ENCODE results near the gene OR2T27.
"Not testable (repeated sequence)": the region's sequence is repeated elsewhere in the genome, so short reads cannot be mapped to it uniquely, and the experiment has no call there.

OR2T27 gene

DNA sequence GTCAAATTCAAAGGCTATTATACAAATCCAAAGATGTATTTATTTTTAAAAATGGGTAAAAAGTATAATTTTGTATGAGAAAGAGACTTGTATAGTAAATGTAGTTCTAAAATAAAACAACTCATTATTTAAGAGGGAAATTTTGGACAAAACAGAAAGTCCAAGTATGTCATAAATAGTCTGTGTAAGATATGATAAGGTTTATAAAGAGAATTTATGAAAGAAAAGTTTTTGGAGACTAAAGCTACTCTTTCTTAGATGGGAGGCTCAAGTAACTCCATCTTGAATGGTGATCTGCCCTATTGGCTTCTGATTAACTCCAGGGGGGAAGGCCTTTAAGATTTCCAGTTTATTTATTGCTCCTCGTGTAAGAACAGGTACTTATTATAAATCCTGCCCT, 14.7 kb upstream of the OR2T27 start:
- no peak overlapping the region for H3K4me3 ChIP-seq (ENCODE audit: low read depth, low read length)
- TF ChIP-seq, protein P1, sequence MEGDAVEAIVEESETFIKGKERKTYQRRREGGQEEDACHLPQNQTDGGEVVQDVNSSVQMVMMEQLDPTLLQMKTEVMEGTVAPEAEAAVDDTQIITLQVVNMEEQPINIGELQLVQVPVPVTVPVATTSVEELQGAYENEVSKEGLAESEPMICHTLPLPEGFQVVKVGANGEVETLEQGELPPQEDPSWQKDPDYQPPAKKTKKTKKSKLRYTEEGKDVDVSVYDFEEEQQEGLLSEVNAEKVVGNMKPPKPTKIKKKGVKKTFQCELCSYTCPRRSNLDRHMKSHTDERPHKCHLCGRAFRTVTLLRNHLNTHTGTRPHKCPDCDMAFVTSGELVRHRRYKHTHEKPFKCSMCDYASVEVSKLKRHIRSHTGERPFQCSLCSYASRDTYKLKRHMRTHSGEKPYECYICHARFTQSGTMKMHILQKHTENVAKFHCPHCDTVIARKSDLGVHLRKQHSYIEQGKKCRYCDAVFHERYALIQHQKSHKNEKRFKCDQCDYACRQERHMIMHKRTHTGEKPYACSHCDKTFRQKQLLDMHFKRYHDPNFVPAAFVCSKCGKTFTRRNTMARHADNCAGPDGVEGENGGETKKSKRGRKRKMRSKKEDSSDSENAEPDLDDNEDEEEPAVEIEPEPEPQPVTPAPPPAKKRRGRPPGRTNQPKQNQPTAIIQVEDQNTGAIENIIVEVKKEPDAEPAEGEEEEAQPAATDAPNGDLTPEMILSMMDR (IDR thresholded peaks at IDR 0.05; ENCODE audit: insufficient read depth, low read depth, low read length, missing control alignments): no peak
- no peak for DNase-seq (ENCODE audit: low read depth)

DNA sequence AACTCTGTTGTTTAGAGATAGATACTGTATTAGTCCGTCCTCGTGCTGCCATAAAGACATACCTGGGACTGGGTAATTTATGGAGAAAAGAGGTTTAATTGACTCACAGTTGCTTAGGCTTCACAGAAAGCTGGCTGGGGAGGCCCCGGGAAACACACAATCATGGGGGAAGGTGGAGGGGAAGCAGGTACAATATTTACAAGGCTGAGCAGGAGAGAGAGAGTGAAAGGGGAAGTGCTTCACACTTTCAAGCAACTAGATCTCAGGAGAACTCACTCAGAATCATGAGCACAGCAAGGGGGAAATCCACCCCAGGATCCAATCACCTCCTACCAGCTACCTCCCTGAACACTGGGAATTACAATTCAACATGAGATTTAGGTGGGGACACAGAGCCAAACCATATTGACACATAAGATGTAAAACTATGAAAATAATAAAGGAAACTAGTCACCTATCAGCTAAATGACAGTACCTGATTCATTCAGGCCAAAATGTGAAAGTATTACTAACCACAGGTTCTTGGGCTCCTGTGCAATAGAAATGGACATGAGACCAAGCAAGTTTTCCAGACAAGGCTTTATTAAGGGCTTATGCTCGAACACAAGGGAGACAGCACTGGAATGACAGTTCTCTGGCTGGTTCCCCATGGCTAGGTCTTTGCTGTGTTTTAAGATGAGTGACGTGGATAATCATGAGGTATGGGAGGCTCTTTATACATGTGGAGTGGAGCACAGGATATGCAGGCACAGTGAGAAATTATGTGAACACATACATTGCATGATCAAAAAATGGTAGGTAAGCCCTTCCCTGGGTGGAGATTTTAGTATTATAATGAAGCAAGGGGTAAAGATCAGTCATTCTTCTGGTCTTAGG, 8.4 kb upstream of the OR2T27 start:
- H3K4me3 ChIP-seq (ENCODE audit: low read depth, low read length): not testable (repeated sequence)
- peak; percentile 41 for DNase-seq (ENCODE audit: low read depth)

DNA sequence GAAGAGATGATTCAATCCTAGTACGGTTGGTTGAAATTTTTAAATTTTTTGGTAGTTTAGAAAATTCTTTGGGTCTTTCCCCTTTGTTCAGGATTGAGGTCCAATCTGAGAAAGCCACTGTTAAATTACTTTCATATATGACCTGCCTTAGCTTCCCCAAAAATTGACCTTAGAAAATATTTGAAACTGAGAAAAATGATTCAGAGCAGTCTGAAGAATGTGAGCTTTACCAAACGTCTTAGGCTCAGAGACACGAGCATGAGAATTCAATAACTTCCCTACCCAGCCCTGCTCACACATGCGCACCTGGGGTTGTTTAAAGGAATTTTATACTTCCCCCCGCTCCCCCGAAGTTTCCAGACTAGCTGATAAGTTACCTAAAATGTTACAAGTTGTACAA, 1.5 kb upstream of the OR2T27 start:
- H3K4me3 ChIP-seq (ENCODE audit: low read depth, low read length): not testable (repeated sequence)
- DNase-seq (ENCODE audit: low read depth): peak; percentile 18

DNA sequence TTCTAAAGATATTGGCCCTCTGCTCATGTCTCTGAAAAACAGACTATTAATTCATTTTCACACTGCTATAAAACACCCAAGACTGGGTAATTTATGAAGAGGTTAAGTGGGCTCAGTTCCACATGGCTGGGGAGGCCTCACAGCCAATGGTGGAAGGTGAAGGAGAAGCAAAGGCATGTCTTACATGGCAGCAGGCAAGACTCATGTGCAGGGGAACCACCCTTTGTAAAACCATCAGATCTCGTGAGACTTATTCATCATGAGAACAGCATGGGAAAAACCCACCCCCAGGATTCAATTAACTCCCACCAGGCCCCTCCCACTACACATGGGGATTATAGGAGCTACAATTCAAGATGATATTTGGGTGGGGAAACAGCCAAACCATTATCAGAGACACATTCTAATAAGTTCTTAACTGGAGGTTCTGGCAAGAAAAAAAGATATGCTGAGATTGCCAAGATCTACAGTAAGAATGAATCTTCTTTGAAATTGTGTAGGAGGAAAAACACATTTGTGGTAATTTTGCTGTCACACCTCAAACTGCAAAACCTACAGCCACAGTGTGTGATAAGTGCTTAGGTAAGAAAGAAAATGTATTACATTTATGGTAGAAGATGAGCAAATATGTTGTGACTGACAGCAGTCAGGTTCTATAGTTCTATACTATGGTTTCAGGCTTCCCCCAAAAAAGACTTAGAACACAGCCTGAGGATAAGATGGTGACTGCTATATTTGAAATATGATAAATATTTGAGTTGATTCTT, 6.4 kb downstream of the OR2T27 start:
- DNase-seq (ENCODE audit: low read depth); H3K4me3 ChIP-seq (ENCODE audit: low read depth, low read length): not testable (repeated sequence)

DNA sequence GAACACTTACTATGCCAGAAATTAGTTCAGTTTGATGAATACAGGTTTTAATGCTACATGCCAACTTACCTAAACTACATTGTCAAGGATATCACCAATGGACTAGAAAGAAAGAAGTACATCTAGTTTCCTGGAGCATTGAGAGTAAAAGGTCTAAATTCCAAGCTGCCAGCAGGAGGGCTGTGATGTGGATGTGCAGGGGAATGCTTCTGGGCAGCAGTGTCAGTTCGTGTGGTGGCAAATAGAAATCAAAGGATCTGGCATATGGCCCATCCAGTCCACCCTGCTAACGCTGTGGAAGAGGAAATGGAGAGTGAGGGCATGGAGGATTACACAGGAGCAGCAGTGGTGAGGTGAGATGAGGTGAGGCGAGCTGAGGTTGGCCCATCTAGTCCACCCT, 10.2 kb downstream of the OR2T27 start, which contains the start of gene OR2T35:
Gene OR2T35, minus strand, starts transcription at position 101 of the 400 bp plus-strand sequence. CDS start 6,020 bp downstream, outside the sequence.
- H3K4me3 ChIP-seq (ENCODE audit: low read depth, low read length); DNase-seq (ENCODE audit: low read depth): not testable (repeated sequence)

DNA sequence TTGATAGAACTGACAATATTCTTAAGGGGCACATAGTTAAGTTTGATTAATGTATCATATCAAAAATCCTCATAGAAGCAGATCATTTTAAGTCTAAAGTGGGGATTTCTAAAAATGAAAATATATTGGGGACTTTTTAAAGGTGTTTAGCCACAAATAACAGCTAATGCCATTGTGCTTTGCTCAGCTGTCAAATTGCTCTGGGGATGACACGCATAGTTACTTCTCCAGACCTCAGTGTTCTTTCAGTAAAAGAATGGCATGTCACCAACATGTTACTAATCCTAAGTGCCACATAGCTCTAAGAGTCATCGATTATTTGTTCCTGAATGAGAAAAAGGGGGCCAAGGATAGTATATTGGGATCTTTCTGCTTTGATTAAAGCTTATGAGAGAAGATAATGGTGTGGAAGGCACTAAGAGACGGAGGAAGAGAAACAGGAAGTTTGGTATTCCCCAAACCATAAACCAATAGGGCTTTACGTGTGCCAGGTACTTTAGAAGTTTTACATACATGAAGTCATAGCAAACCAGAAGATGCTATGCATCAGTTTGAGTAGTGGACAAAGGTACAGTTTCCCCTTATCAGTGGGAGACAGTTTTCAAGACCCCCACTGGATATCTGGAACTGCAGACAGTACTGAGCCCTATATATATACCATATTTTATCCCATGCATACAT, 12.2 kb downstream of the OR2T27 start:
- H3K4me3 ChIP-seq (ENCODE audit: low read depth, low read length); DNase-seq (ENCODE audit: low read depth): not testable (repeated sequence)

DNA sequence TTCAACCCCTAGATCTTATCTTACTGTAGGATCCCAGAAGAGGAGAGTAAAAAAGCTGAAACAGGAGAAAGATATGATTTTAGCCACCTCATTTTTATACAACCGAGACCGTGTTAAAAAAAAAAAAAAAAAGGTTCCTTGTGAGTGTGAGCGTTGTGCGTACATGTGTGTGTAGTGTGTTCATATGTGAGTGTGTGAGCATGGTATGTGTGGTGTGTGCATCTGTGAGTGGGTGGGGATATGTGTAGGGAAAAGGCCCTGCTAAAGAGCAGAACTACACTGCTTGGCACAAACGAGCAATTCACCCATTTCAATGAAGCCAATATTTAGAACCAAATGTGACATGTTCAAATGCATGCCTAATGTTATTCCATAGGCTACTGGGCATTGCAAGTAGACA, 13.7 kb downstream of the OR2T27 start:
- not testable (repeated sequence) for DNase-seq (ENCODE audit: low read depth); H3K4me3 ChIP-seq (ENCODE audit: low read depth, low read length)

DNA sequence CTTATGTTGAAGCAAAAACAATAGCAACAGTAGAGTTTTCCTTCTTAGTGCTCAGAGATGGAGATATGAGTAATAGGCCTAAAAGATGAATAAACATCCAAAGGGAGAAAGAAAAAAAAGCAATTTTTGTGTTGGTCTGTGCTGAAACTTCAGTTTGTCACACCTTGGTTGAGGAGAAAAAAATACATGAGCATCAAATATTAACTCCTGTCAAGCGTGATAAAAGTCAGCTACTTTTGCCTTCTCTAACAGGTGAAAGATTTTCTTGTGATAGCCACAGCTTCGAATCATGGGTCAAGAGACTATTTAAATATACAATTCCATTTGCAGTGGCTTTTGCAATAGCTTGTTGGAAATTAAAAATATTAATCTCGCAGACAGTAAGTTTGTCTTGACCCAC, 14.4 kb downstream of the OR2T27 start:
- not testable (repeated sequence) for DNase-seq (ENCODE audit: low read depth)

DNA sequence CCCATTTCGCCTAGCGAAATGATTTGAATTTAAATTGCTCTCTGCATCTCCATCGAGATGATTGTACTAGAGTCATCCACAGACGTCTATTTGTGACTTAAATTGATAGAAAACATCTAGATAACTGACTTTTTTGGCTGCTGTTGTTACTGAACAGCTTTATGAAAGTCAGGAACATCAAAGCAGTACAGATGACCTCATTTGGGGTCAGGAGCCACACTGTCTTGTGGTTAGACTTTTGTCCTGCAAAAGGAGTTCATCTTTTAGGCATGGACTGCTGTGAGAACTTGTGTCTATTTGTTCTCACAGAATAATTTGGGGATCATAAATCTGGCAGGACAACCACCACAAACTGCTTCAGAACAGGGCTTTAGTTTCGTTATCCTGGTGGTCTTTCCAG, 15.7 kb downstream of the OR2T27 start:
- not testable (repeated sequence) for DNase-seq (ENCODE audit: low read depth)

More for the DNA sequence above, 14.4 kb downstream of the OR2T27 start:
- not testable (repeated sequence) for H3K4me3 ChIP-seq (ENCODE audit: low read depth, low read length)

DNA sequence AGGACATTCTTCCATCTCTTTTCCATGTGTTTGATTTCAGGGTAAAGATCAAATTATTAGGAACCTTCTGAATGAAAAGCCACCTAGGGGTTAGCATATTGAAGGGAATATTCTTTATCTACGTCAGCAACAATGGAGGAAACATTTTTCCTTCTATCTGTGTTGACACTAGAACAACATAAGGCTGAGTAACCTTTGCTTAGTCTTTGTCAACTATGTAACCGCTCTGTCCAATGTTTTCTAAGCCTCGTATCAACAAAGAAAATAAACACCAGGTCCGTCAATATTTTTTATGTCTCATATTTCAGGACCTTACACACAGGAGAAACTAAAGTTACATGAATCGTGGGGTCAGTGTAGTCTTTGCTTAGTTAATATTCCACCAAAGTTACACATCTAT, 18.7 kb downstream of the OR2T27 start:
- H3K4me3 ChIP-seq (ENCODE audit: low read depth, low read length): not testable (repeated sequence)

More for the DNA sequence above, 15.7 kb downstream of the OR2T27 start:
- H3K4me3 ChIP-seq (ENCODE audit: low read depth, low read length): not testable (repeated sequence)

DNA sequence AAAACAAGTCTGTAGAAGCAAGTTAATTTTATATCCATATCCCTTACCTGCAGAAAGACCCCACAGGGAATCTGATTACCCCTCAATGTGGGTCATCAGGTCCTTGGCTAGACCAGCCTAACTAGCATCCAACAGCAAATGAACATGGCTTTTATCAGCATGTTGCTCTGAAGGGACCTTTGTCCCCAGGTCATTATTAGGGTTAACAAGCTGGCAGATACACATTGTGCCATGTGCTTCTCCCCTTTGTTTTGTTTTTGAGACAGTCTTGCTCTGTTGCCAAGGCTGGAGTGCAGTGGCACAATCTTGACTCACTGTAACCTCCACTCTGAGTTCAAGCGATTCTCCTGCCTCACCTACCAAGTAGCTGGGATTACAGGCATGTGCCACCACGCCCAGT, 20.3 kb downstream of the OR2T27 start, which contains the start of gene OR2T11:
Gene OR2T11, minus strand, starts transcription at position 101 of the 400 bp plus-strand sequence. CDS start 7,963 bp downstream, outside the sequence.
- not testable (repeated sequence) for DNase-seq (ENCODE audit: low read depth); H3K4me3 ChIP-seq (ENCODE audit: low read depth, low read length)

More for the DNA sequence above, 18.7 kb downstream of the OR2T27 start:
- not testable (repeated sequence) for DNase-seq (ENCODE audit: low read depth)

DNA sequence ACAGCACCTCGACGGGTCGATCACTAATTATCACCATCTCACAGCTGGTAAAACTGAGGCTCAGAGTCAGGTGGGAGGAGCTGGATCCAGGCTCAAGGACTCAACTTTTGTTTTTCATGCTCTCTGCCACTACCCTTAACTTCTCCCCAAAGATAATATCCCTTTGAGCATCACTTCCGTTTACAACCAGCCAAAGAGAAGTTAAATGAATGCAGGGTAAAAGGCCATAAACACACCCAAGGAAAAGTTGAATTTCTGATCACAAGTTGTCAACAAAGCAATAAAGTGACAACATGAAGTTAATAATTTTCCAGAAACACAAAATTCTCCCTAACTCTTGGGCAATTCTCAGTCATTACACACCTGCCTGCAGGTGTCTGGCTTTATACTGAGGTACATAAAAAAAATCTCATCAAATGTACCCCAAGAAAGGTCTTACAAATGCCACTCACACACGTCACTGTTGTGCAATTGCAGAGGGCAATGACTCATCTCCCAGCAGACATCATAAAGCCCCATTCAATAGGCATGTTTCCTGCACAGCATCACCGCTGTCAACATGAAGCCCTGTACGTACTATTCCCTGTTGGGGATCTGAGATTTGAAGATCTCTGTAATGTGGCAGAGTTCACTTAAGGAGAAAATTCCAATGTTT, 23.8 kb downstream of the OR2T27 start:
- TF ChIP-seq, protein P1 (IDR thresholded peaks at IDR 0.05; ENCODE audit: insufficient read depth, low read depth, low read length, missing control alignments): no peak
- no peak overlapping the region for H3K4me3 ChIP-seq (ENCODE audit: low read depth, low read length)
- no peak for DNase-seq (ENCODE audit: low read depth)
